ENCODE data around the gene DBT.
"Not testable (repeated sequence)": the region's sequence is repeated elsewhere in the genome, so short reads cannot be mapped to it uniquely, and the experiment has no call there.

DBT gene

DNA sequence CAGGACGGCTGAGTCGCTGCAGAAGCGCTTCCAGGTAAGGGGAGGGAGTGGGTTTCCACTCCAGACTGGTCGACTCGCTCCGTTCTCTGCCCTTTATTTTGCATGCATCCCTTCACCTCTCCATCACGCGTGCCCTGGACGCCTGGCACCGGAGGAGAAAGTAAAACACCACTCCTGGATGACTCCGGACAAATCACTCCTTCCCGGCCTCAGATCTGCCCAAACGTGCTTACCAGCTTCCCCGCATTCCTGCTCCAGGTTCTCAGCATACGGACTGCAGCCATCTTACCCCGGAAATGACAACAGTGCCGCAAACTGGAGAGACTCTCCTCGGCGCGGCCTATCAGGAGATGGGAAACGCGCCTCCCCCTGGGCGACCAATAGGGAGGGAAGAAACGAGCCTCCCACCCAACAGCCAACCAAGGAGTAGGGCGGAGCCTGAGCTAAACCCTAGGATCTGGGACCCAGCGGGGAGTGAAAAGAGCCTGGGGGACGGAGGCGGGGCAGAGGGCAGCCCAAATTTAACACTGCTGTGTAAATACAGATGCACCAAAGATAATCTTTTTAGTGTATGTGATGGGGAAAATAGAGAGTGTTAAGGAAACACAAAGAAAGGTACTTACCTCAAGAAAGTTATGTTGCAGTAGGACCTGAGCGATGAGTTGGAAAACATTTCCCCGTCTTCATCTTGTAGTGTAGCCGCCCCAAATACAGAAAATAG, at the start of gene DBT:
TSS of gene DBT (minus strand) at position 298 of the 721 bp plus-strand sequence. CDS start at position 284, 14 bp downstream.
- Histone ChIP-seq H3K4me2 (peak within 1 kb of the TSS; percentile 85 to 96 (median 88)), H3K36me3 (no peaks in the 10 kb centered on the region), H3K4me3 (peak within 1 kb of the TSS; percentile 83 to 90 (median 86)), H3K9ac (peak within 1 kb of the TSS; percentile 84 to 90 (median 86)), H4K20me1 (peaks cover 0 to 5% (median 0%) of the 10 kb centered on the region in 11 experiments; a peak in 2 of 22 replicates), H3K9me3 (replicated peaks in 1 of 11) (no peaks in the 10 kb centered on the region), H3K27ac (peak within 1 kb of the TSS; percentile 60 to 90 (median 83)), H3K27me3 (no peaks in the 10 kb centered on the region), H3K4me1 (peaks cover 11 to 25% (median 17%) of the 10 kb centered on the region in 10 experiments)
- TF ChIP-seq Cebpa-rat (IDR thresholded peaks at IDR 0.05) = no peak

DNA sequence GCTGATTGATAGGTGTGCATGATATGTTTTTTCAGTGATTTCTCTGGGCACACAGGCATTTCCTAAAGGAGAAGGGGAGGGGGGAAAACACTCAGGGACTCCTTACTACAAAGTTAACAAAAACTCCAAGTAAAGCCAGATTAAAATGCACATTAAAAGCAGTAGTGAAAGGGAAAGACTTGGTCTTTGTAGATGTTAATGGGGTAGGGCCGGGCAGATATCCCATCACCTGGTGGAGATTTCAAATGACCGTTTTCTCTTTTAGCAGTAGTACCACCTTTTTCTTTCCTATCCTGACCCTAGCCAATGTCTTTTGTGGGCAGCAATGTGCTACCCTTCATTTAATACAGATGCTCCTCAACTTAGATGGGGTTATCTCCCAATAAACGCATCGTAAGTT, 48.9 kb upstream of the DBT start:
- Histone ChIP-seq H3K9ac (no peak overlapping the region), H3K4me1 (0 out of 20 replicates have a peak, but pooled peaks cover 0 to 5% (median 0%) of the 10 kb centered on the region in 10 experiments), H3K36me3 (peaks cover 3 to 35% (median 11%) of the 10 kb centered on the region in 11 experiments; a peak in 16 of 22 replicates), H3K4me2 (no peak overlapping the region), H3K4me3 (no peak overlapping the region), H3K27me3 (no peaks in the 10 kb centered on the region), H3K9me3 (replicated peaks in 1 of 11) (peaks cover 0 to 5% (median 0%) of the 10 kb centered on the region in 11 experiments; a peak in 3 of 22 replicates), H4K20me1 (no peaks in the 10 kb centered on the region; a peak in 1 of 22 replicates), H3K27ac (no peak overlapping the region)
- no peak for TF ChIP-seq Cebpa-rat (IDR thresholded peaks at IDR 0.05)

DNA sequence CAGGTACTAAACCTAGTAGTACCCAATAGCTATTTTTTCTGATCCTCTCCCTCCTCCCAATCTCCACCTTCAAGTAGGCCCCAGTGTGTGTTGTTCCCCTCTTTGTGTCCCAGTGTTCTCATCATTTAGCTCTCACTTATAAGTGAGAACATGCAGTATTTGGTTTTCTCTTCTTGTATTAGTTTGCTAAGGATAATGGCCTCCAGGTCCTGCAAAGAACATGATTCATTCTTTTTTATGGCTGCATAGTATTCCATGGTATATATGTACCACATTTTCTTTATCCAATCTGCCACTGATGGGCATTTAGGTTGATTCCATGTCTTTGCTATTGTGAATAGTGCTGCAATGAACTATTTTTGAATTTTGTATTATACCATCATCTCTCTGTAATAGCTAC, 47.4 kb upstream of the DBT start:
- H4K20me1 ChIP-seq; H3K9me3 ChIP-seq (replicated peaks in 1 of 11); H3K4me3 ChIP-seq; H3K27ac ChIP-seq; H3K4me1 ChIP-seq; H3K4me2 ChIP-seq; H3K9ac ChIP-seq; H3K27me3 ChIP-seq: not testable (repeated sequence)
- H3K36me3 ChIP-seq = peaks cover 16 to 51% (median 26%) of the 10 kb centered on the region in 11 experiments

DNA sequence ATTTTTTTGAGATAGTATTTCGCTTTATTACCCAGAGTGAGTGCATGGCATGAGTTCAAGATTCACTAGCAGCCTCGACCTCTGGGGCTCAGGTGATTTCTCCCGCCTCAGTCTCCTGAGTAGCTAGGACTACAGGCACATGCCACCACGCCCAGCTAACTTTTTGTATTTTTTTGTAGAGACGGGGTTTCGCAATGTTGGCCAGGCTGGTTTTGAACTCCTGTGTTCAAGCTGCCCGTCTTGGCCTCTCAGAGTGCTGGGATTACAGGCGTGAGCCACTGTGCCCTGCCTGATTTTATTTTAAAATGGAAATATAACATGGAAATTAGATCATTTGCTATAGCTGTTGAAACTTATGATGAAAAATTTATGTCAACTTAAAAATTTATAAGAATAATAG, 46.5 kb upstream of the DBT start:
- H3K27ac ChIP-seq = no peak overlapping the region
- 0 out of 20 replicates have a peak, but pooled peaks cover 0 to 5% (median 0%) of the 10 kb centered on the region in 10 experiments for H3K4me1 ChIP-seq
- no peak overlapping the region for H3K4me2 ChIP-seq
- H3K36me3 ChIP-seq = peaks cover 25 to 59% (median 35%) of the 10 kb centered on the region in 11 experiments
- H4K20me1 ChIP-seq = peaks cover 0 to 3% (median 0%) of the 10 kb centered on the region in 11 experiments; a peak in 1 of 22 replicates
- H3K9me3 ChIP-seq (replicated peaks in 1 of 11) = peaks cover 0 to 5% (median 0%) of the 10 kb centered on the region in 11 experiments; a peak in 3 of 22 replicates
- H3K4me3 ChIP-seq = no peak overlapping the region
- peak in 4 of 11 experiments; percentile 25 to 75 (median 45); a peak in 3 of 22 replicates for TF ChIP-seq Cebpa-rat (IDR thresholded peaks at IDR 0.05)
- H3K27me3 ChIP-seq = no peaks in the 10 kb centered on the region
- H3K9ac ChIP-seq = no peak overlapping the region

DNA sequence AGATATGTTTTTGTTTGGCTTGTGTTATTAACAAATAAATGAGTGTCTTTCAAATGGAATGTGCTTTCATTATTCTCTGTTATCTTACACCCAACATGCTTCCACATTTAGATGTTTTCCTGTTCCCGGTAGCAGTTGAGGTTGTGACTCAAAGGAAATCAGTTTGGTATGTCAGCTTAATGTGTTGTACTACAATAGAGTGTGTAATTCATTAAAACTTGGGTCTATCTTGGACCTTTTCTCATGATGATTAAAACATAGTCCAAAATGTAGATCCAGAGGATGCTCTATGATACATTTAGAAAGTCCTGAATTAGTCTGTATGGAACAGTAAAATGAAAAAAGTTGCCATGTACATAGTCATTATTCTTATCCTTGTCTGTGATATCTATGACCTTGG, 43.1 kb upstream of the DBT start:
- H3K9me3 ChIP-seq (replicated peaks in 1 of 11) = peaks cover 0 to 5% (median 0%) of the 10 kb centered on the region in 11 experiments; a peak in 3 of 22 replicates
- no peak overlapping the region for H3K9ac ChIP-seq
- H3K36me3 ChIP-seq = peaks cover 59 to 93% (median 69%) of the 10 kb centered on the region in 11 experiments
- H3K27me3 ChIP-seq = no peaks in the 10 kb centered on the region
- no peak overlapping the region for H3K27ac ChIP-seq
- H3K4me1 ChIP-seq = no peaks in the 10 kb centered on the region
- no peak for TF ChIP-seq Cebpa-rat (IDR thresholded peaks at IDR 0.05)
- peaks cover 0 to 21% (median 0%) of the 10 kb centered on the region in 11 experiments; a peak in 4 of 22 replicates for H4K20me1 ChIP-seq
- no peak overlapping the region for H3K4me3 ChIP-seq
- no peak overlapping the region for H3K4me2 ChIP-seq

DNA sequence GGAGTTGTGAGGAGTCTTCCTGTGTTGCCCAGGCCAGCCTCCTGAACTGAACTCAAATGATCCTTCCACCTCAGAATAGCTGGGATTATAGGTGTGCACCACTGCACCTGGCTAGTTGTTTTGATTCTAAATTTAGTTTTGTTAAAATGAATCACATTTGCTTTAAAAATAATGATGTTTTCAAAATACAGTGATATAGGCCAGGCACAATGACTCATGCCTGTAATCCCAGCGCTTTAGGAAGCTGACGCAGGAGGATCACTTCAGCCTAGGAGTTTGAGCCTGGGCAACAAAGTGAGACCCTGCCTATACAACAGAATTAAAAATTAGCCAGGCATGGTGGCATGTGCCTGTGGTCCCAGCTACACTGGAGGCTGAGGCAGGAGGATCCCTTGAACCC, 40.7 kb upstream of the DBT start:
- Histone ChIP-seq H3K9me3 (replicated peaks in 1 of 11) (no peaks in the 10 kb centered on the region), H3K9ac (no peak overlapping the region), H3K27me3 (no peaks in the 10 kb centered on the region), H4K20me1 (peaks cover 0 to 23% (median 0%) of the 10 kb centered on the region in 11 experiments; a peak in 5 of 22 replicates), H3K4me2 (no peak overlapping the region), H3K27ac (no peak overlapping the region), H3K4me1 (no peaks in the 10 kb centered on the region), H3K36me3 (peaks cover 79 to 100% (median 89%) of the 10 kb centered on the region in 11 experiments), H3K4me3 (no peak overlapping the region)
- no peak for TF ChIP-seq Cebpa-rat (IDR thresholded peaks at IDR 0.05)

DNA sequence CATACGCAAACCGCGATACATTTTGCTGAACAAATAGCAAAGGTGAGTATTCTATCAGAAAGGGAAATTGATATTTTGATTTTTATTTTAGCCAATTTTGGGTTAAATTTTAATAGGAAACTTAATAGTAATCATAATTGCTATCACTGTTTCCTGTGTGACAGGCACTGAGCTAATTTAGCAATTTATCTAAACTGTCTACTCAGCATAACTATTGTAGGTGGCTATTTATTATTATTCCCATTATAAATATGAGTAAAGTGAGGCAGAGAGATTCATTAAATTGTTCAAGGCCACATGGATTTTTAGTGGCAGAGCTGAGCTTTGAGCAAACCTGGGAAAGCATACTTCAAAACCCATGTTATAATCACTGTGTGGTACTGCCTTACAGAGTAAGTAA, 37.5 kb upstream of the DBT start:
- H3K4me2 ChIP-seq = no peak overlapping the region
- H3K9ac ChIP-seq = no peak overlapping the region
- no peak overlapping the region for H3K4me3 ChIP-seq
- peaks cover 98 to 100% (median 99%) of the 10 kb centered on the region in 11 experiments for H3K36me3 ChIP-seq
- H3K9me3 ChIP-seq (replicated peaks in 1 of 11) = no peaks in the 10 kb centered on the region
- no peak overlapping the region for H3K27ac ChIP-seq
- H3K4me1 ChIP-seq = no peaks in the 10 kb centered on the region
- no peak for TF ChIP-seq Cebpa-rat (IDR thresholded peaks at IDR 0.05)
- no peaks in the 10 kb centered on the region for H3K27me3 ChIP-seq
- H4K20me1 ChIP-seq = peaks cover 0 to 34% (median under 1%) of the 10 kb centered on the region in 11 experiments; a peak in 6 of 22 replicates

DNA sequence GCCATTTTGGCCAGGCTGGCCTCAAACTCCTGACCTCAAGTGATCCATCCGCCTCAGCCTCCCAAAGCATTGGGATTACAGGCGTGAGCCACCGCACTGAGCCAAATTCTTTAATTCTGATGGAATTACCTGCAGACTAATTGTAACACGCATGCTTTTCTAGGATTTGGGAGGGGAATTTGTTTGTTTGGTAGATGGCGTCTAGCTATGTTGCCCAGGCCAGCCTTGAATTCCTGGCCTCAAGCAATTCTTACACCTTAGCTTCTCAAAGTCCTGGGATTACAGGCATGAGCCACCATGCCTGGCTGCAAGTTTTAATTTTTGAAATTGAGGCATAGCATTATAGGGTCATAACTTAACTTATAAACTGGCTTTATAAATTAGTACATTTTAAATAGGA, 35.0 kb upstream of the DBT start:
- peaks cover 98 to 100% (median 99%) of the 10 kb centered on the region in 11 experiments for H3K36me3 ChIP-seq

DNA sequence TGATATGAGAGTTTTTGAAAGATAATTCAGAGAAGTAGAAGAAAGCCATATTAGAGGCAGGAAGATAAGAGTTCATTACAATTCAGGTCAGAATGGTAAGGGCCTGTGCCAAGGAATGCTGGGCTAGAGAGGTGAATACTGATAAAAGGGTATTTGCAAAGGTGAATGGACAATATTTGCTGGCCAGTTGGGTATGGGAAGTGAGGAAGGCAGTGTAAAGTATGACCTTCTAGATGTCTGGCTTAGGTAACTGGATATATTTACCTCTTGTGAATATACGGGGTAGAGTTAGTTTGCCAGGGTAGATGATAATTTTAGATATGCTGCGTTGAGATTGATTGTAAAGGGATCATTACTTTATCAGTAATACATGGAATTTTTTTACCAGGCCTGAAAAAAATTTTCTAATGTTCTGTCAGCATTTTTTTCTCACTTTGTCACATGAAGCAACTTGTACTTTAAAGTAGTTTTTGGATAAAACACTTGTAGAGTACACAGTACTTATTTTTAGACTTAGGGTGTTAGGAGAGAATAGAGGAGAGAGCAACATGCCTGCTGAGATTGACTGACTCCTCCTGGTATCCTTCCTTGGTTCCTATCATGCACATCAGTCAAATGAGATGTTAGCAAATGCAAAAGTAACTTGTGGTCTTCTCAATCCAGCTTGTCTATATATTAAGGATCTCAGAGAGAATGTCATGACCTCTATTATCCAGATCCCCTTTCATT, 30.5 kb upstream of the DBT start:
- Histone ChIP-seq H3K36me3 (peaks cover 98 to 100% (median 100%) of the 10 kb centered on the region in 11 experiments), H3K9ac (no peak overlapping the region), H3K27ac (no peak overlapping the region), H3K4me2 (no peak overlapping the region), H4K20me1 (peaks cover 0 to 71% (median 13%) of the 10 kb centered on the region in 11 experiments; a peak in 10 of 22 replicates), H3K4me3 (no peak overlapping the region), H3K27me3 (no peaks in the 10 kb centered on the region), H3K4me1 (no peaks in the 10 kb centered on the region), H3K9me3 (replicated peaks in 1 of 11) (no peaks in the 10 kb centered on the region)
- no peak for TF ChIP-seq Cebpa-rat (IDR thresholded peaks at IDR 0.05)

More for the DNA sequence above, 35.0 kb upstream of the DBT start:
- no peaks in the 10 kb centered on the region for H3K9me3 ChIP-seq (replicated peaks in 1 of 11)
- H4K20me1 ChIP-seq = peaks cover 0 to 52% (median 8%) of the 10 kb centered on the region in 11 experiments; a peak in 10 of 22 replicates
- TF ChIP-seq Cebpa-rat (IDR thresholded peaks at IDR 0.05) = no peak
- no peak overlapping the region for H3K4me3 ChIP-seq
- H3K4me1 ChIP-seq = no peaks in the 10 kb centered on the region
- H3K27ac ChIP-seq = no peak overlapping the region
- H3K9ac ChIP-seq = no peak overlapping the region
- no peak overlapping the region for H3K4me2 ChIP-seq
- H3K27me3 ChIP-seq = no peaks in the 10 kb centered on the region
